Measurements from ENCODE around the gene COL6A3. TPM values are rescaled to one million over a fixed set of nuclear protein-coding genes. Genes with fewer than 3 reads are reported as not detected.

Gene COL6A3
- total and polyA plus RNA-seq, 2 donors (not counting 1 experiment from before 2014, with no cell fraction given): 316 to 1,525 TPM

- H3K27ac ChIP-seq (ENCODE audit: insufficient read depth, low read length): no peak overlapping the region
- no peak overlapping the region for H2AFZ ChIP-seq (ENCODE audit: low read length)
- no peaks in the 10 kb centered on the region for H3K4me1 ChIP-seq (ENCODE audit: control insufficient read depth, extremely low read depth, insufficient read depth, low read length)
- peaks cover 6% of the 10 kb centered on the region for H3K79me2 ChIP-seq (ENCODE audit: control insufficient read depth, insufficient read depth, low read length)
- no peak overlapping the region for H3K4me2 ChIP-seq (ENCODE audit: extremely low read depth, insufficient read depth, low read length)
- no peak overlapping the region for H3K9ac ChIP-seq (ENCODE audit: insufficient read depth, low read length)
- no peaks in the 10 kb centered on the region for H3K27me3 ChIP-seq (ENCODE audit: control insufficient read depth, insufficient read depth, low read length)
- H3K36me3 ChIP-seq (ENCODE audit: control insufficient read depth, insufficient read depth, low read length): peaks cover 52% of the 10 kb centered on the region
- H3K4me3 ChIP-seq (replicated peaks in 1 of 4; ENCODE audit: control extremely low read depth in 1 of 4, insufficient read depth in 1 of 4, low read depth in 3 of 4, low read length in 4 of 4): no peak overlapping the region
- TF ChIP-seq, protein P1, sequence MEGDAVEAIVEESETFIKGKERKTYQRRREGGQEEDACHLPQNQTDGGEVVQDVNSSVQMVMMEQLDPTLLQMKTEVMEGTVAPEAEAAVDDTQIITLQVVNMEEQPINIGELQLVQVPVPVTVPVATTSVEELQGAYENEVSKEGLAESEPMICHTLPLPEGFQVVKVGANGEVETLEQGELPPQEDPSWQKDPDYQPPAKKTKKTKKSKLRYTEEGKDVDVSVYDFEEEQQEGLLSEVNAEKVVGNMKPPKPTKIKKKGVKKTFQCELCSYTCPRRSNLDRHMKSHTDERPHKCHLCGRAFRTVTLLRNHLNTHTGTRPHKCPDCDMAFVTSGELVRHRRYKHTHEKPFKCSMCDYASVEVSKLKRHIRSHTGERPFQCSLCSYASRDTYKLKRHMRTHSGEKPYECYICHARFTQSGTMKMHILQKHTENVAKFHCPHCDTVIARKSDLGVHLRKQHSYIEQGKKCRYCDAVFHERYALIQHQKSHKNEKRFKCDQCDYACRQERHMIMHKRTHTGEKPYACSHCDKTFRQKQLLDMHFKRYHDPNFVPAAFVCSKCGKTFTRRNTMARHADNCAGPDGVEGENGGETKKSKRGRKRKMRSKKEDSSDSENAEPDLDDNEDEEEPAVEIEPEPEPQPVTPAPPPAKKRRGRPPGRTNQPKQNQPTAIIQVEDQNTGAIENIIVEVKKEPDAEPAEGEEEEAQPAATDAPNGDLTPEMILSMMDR (conservative IDR thresholded peaks at IDR 0.05 in 1 of 2, IDR thresholded peaks at IDR 0.05 in 1 of 2; ENCODE audit: low read depth in 1 of 2, low read length in 2 of 2): no peak
- no peak for TF ChIP-seq EZH2 (IDR thresholded peaks at IDR 0.05; ENCODE audit: low read length, missing control alignments)
- no peaks in the 10 kb centered on the region for H4K20me1 ChIP-seq (ENCODE audit: control insufficient read depth, extremely low read depth, insufficient read depth, low read length)
- no peaks in the 10 kb centered on the region for H3K9me3 ChIP-seq (ENCODE audit: control insufficient read depth, insufficient read depth, low read depth, low read length)
- DNase-seq (ENCODE audit: low read depth in 2 of 2): no peak
These were observed 76.4 kb downstream of the COL6A3 start for GRCh38 chr2:237337586-237337985.

DNA sequence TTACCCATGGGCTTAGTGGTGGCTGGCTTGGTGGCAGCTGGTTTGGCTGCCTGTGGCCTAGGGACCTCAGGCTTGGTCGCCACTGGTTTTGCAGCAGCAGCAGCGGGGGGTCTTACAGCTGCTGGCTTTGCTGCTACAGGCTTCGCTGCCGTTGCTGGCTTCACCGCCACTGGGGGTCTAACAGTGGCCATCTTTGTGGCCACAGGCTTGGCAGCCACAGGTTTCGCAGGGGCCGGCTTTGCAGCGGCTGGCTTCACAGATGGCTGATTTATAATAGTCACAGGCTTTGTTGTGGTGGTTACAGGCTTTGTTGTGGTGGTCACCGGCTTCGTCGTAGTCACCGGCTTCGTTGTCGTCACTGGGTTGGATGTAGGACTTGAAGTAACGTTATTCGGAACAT, 77.8 kb downstream of the COL6A3 start:
- peaks cover 6% of the 10 kb centered on the region for H3K79me2 ChIP-seq (ENCODE audit: control insufficient read depth, insufficient read depth, low read length)
- no peak overlapping the region for H3K9ac ChIP-seq (ENCODE audit: insufficient read depth, low read length)
- H3K4me2 ChIP-seq (ENCODE audit: extremely low read depth, insufficient read depth, low read length): no peak overlapping the region
- H3K36me3 ChIP-seq (ENCODE audit: control insufficient read depth, insufficient read depth, low read length): peaks cover 53% of the 10 kb centered on the region
- H3K9me3 ChIP-seq (ENCODE audit: control insufficient read depth, insufficient read depth, low read depth, low read length): no peaks in the 10 kb centered on the region
- DNase-seq (ENCODE audit: low read depth in 2 of 2): no peak
- no peaks in the 10 kb centered on the region for H3K27me3 ChIP-seq (ENCODE audit: control insufficient read depth, insufficient read depth, low read length)
- no peak overlapping the region for H3K27ac ChIP-seq (ENCODE audit: insufficient read depth, low read length)
- H2AFZ ChIP-seq (ENCODE audit: low read length): no peak overlapping the region
- no peak for TF ChIP-seq EZH2 (IDR thresholded peaks at IDR 0.05; ENCODE audit: low read length, missing control alignments)
- TF ChIP-seq, protein P1 (conservative IDR thresholded peaks at IDR 0.05 in 1 of 2, IDR thresholded peaks at IDR 0.05 in 1 of 2; ENCODE audit: low read depth in 1 of 2, low read length in 2 of 2): no peak
- no peaks in the 10 kb centered on the region for H3K4me1 ChIP-seq (ENCODE audit: control insufficient read depth, extremely low read depth, insufficient read depth, low read length)
- no peak overlapping the region for H3K4me3 ChIP-seq (replicated peaks in 1 of 4; ENCODE audit: control extremely low read depth in 1 of 4, insufficient read depth in 1 of 4, low read depth in 3 of 4, low read length in 4 of 4)
- no peaks in the 10 kb centered on the region for H4K20me1 ChIP-seq (ENCODE audit: control insufficient read depth, extremely low read depth, insufficient read depth, low read length)

- Histone ChIP-seq H2AFZ (ENCODE audit: low read length) (no peak overlapping the region), H3K4me2 (ENCODE audit: extremely low read depth, insufficient read depth, low read length) (no peak overlapping the region), H3K4me1 (ENCODE audit: control insufficient read depth, extremely low read depth, insufficient read depth, low read length) (no peaks in the 10 kb centered on the region), H3K9ac (ENCODE audit: insufficient read depth, low read length) (no peak overlapping the region), H3K9me3 (ENCODE audit: control insufficient read depth, insufficient read depth, low read depth, low read length) (no peaks in the 10 kb centered on the region), H4K20me1 (ENCODE audit: control insufficient read depth, extremely low read depth, insufficient read depth, low read length) (no peaks in the 10 kb centered on the region), H3K79me2 (ENCODE audit: control insufficient read depth, insufficient read depth, low read length) (peaks cover 2% of the 10 kb centered on the region), H3K27ac (ENCODE audit: insufficient read depth, low read length) (no peak overlapping the region), H3K36me3 (ENCODE audit: control insufficient read depth, insufficient read depth, low read length) (peaks cover 44% of the 10 kb centered on the region), H3K4me3 (replicated peaks in 1 of 4; ENCODE audit: control extremely low read depth in 1 of 4, insufficient read depth in 1 of 4, low read depth in 3 of 4, low read length in 4 of 4) (no peak overlapping the region), H3K27me3 (ENCODE audit: control insufficient read depth, insufficient read depth, low read length) (no peaks in the 10 kb centered on the region)
- TF ChIP-seq, protein P1 (conservative IDR thresholded peaks at IDR 0.05 in 1 of 2, IDR thresholded peaks at IDR 0.05 in 1 of 2; ENCODE audit: low read depth in 1 of 2, low read length in 2 of 2): no peak
- TF ChIP-seq EZH2 (IDR thresholded peaks at IDR 0.05; ENCODE audit: low read length, missing control alignments): no peak
- no peak for DNase-seq (ENCODE audit: low read depth in 2 of 2)
These were observed 80.2 kb downstream of the COL6A3 start for GRCh38 chr2:237333748-237334147.
